Cerebellar nuclear complex (tissue), 1 donor: Measurements from ENCODE around the gene FIGLA.
A peak's percentile ranks its signal among the peaks of the same experiment; 100 is the strongest.
"Not testable (repeated sequence)": the region's sequence is repeated elsewhere in the genome, so short reads cannot be mapped to it uniquely, and the experiment has no call there.

Source experiments
- DNase-seq, 2 experiments: peaks; one replicate each; lab custom pipeline; 2025; lab: John Stamatoyannopoulos, UW

The FIGLA gene

GRCh38 chr2:70808983-70809958 lies 18.8 kb upstream of the FIGLA start:
- DNase-seq, result no peak

- DNase-seq, result no peak
Measured at GRCh38 chr2:70807828-70808118, 17.3 kb upstream of the FIGLA start.

GRCh38 chr2:70807102-70807827 lies 16.8 kb upstream of the FIGLA start:
- no peak for DNase-seq

GRCh38 chr2:70806620-70807019 lies 16.2 kb upstream of the FIGLA start:
- no peak for DNase-seq

- DNase-seq, result no peak
Measured at GRCh38 chr2:70806013-70806412, 15.6 kb upstream of the FIGLA start.

- DNase-seq, result no peak
Measured at GRCh38 chr2:70801607-70802263, 11.3 kb upstream of the FIGLA start.

GRCh38 chr2:70799706-70800105 lies 9.3 kb upstream of the FIGLA start:
- no peak for DNase-seq

- not testable (repeated sequence) for DNase-seq
Measured at GRCh38 chr2:70797996-70798395, 7.6 kb upstream of the FIGLA start.

GRCh38 chr2:70797506-70797905 lies 7.1 kb upstream of the FIGLA start:
- DNase-seq, result no peak

- DNase-seq, result no peak
Measured at GRCh38 chr2:70796262-70796661, 5.8 kb upstream of the FIGLA start.

DNA sequence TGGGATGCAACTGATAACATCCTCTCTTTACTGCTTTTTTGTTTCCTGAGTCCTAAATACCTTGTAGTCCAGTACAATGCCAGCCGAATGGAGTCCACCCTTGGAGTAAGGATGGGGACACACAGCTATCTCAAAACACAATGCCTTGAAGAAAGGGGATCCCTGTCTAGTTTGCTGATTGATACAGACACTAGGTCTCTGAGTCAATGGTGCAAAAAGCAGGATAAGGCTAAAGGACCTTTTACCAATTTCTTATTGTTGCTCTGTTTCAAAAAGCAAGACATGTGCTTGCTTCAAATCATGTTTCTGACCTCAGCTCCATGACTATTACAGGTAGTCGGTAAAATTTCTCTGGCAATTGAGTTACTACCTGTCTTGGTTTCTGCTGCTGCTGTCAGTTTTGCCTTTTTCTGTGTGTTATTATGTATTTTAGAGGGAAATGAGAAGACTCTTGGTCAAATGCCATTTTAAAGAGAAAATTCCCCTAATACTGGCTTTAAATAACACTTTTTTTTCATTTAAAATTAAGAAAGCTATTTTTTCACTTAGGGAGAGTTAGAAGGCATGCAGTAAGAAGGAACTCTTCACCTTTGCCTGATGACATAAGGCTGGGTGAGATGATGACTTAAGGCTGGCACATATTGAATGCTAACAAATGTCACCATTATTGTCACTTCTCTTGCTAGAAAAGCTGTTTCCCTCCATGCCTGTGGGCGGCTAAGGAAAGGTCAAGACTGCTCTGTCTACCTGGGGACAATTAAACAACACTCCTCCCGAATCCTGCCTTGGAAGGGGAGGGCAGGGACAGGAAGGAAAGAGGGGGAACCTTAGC lies 4.9 kb upstream of the FIGLA start:
- DNase-seq, result no peak

- no peak for DNase-seq
Measured at GRCh38 chr2:70793450-70793849, 3.0 kb upstream of the FIGLA start.

- peak in 1 of 2 experiments; percentile 41 for DNase-seq
Measured at GRCh38 chr2:70789304-70790135, 923 bp downstream of the FIGLA start.

GRCh38 chr2:70785137-70785911 lies 5.1 kb downstream of the FIGLA start:
- no peak for DNase-seq

GRCh38 chr2:70784320-70784719 lies 6.1 kb downstream of the FIGLA start:
- DNase-seq, result no peak

GRCh38 chr2:70779911-70780545 lies 10.4 kb downstream of the FIGLA start:
- no peak for DNase-seq

GRCh38 chr2:70779491-70779890 lies 11.0 kb downstream of the FIGLA start:
- DNase-seq, result no peak

- DNase-seq, result no peak
Measured at GRCh38 chr2:70778676-70779075, 11.8 kb downstream of the FIGLA start.

DNA sequence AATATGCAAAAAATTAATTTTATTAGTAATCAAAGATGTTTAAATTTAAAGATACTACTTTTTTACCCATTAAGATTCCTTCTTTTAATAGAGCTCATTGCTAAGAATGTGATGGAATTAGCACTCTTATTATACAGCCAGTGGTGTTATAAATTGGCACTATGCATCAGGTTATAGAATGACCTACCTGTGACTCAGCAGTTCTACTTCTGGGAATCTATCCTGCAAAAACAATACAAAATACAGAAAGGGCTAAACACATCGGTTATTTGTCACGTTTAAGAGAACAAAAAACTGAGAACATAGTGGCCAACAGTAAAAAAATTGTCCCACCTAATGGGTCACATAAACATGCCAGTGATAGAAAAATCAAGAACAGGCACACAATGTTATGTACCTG lies 13.0 kb downstream of the FIGLA start:
- DNase-seq, result no peak

- DNase-seq, result no peak
Measured at GRCh38 chr2:70776266-70776665, 14.2 kb downstream of the FIGLA start.
